Measurements from ENCODE around the gene RAET1G.

GRCh38 chr6:149938571-149939355 is 15.8 kb upstream of the RAET1G start:
- no peak for TF ChIP-seq POLR2A (IDR thresholded peaks at IDR 0.05)
- TF ChIP-seq POLR2AphosphoS5 (IDR thresholded peaks at IDR 0.05) = no peak
- no peak for TF ChIP-seq CTCF (IDR thresholded peaks at IDR 0.05)
